BJ (cell line): Measurements from ENCODE around the gene COA4. TPM values are rescaled to one million over a fixed set of nuclear protein-coding genes. Genes with fewer than 3 reads are reported as not detected.

ENCODE experiments used
- CTCF ChIA-PET: fragments of 350-600 bp; formaldehyde crosslinking; extraction: SDS; loops from one replicate; lab custom pipeline; 2021; ENCODE audit warnings: antibody characterized with exemption, inconsistent platforms; lab: Yijun Ruan, JAX
- POLR2A ChIA-PET: fragments of 300-600 bp; sonication (Branson Sonifier 250); formaldehyde crosslinking; extraction: SDS; loops from one replicate; lab custom pipeline; 2021; ENCODE audit warnings: antibody characterized with exemption; lab: Charles Lee
- DNase-seq: peaks from one replicate; pipeline ENCODE4 v3.0.0-alpha.2; 2011; ENCODE audit warnings: low read depth
- H3K27me3 ChIP-seq: 2 replicates; pipeline ENCODE4 v1.6.0; 2011; ENCODE audit warnings: low read length; ENCODE audit not compliant: control insufficient read depth, insufficient read depth
- H3K36me3 ChIP-seq: 2 replicates; pipeline ENCODE4 v1.5.1; 2011; ENCODE audit warnings: low read length; ENCODE audit not compliant: control insufficient read depth, insufficient read depth
- H3K4me3 ChIP-seq: 2 replicates; pipeline ENCODE4 v1.5.1; 2011; ENCODE audit warnings: low read depth, mild to moderate bottlenecking, control low read depth, low read length
- CTCF ChIP-seq: IDR thresholded peaks from 2 replicates; pipeline ENCODE4 v1.5.1; 2011; ENCODE audit warnings: low read depth, mild to moderate bottlenecking, control low read depth, inconsistent platforms, low read length, moderate library complexity; ENCODE audit not compliant: insufficient read depth
- polyA plus RNA-seq: library from polyadenylated mRNA; depleted of rRNA; stranded (reverse); fragments of >200 nt; gene quantifications from 2 replicates; pipeline ENCODE4 v1.2.3, GENCODE V29; 2011

The COA4 gene
- polyA plus RNA-seq, 1 experiment, result 62.5 TPM

GRCh38 chr11:73912026-73912425 lies 35.4 kb upstream of the COA4 start:
- peaks cover 3% of the 10 kb centered on the region for H3K36me3 ChIP-seq
- DNase-seq, result no peak
- ChIA-PET CTCF (interaction anchor here (1.2 kb wide), 1 partner anchor 12 kb away, joined by 3 read pairs; no protein-coding TSS in a partner anchor), POLR2A (interaction anchor here (0.5 kb wide), 1 partner anchor 1521 kb away, joined by 3 read pairs; no protein-coding TSS in a partner anchor)
- no peak overlapping the region for H3K4me3 ChIP-seq
- H3K27me3 ChIP-seq, result no peaks in the 10 kb centered on the region
- TF ChIP-seq CTCF, result no peak

- Histone ChIP-seq H3K27me3 (no peaks in the 10 kb centered on the region), H3K4me3 (no peak overlapping the region), H3K36me3 (no peaks in the 10 kb centered on the region; the same call in 1 of the 2 replicates)
- ChIA-PET CTCF (interaction anchor here (1.0 to 1.1 kb wide), 2 partner anchors 11 to 32 kb away, joined by 3 to 4 read pairs; no protein-coding TSS in a partner anchor), POLR2A (no interaction called here)
- no peak for TF ChIP-seq CTCF
- DNase-seq, result no peak
Observed at GRCh38 chr11:73907191-73907590, 30.5 kb upstream of the COA4 start.

- no peaks in the 10 kb centered on the region for H3K27me3 ChIP-seq
- ChIA-PET CTCF (no interaction called here), POLR2A (no interaction called here)
- no peak overlapping the region for H3K4me3 ChIP-seq
- no peak for DNase-seq
- peaks cover 2% of the 10 kb centered on the region for H3K36me3 ChIP-seq
- no peak for TF ChIP-seq CTCF
Observed at GRCh38 chr11:73902303-73902702, 25.7 kb upstream of the COA4 start.

GRCh38 chr11:73894725-73895335 lies 18.2 kb upstream of the COA4 start:
- ChIA-PET POLR2A (no interaction called here), CTCF (interaction anchor here (0.6 to 0.9 kb wide), 2 partner anchors 11 to 1513 kb away, joined by 4 to 5 read pairs; no protein-coding TSS in a partner anchor)
- Histone ChIP-seq H3K27me3 (no peaks in the 10 kb centered on the region), H3K4me3 (no peak overlapping the region), H3K36me3 (peaks cover 2% of the 10 kb centered on the region)
- no peak for TF ChIP-seq CTCF
- no peak for DNase-seq

DNA sequence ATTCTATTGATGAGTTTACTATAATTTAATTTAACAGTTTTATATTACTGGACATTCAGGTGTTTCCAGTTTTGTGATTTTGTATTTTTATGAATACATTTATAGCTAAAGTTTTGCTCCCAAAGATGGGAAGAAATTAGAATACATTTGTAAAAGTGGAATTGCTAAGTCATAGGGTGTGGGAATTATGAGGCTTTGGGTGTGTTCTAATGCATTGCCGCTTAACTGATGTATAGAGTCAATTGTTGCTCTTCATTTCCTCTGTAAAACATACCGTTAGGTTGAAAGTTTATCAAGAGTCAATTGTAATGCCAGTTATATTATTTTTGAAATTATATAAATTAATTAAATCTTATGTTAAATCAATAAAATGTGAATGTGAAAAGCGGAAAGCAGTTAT lies 16.4 kb upstream of the COA4 start:
- no peak for DNase-seq
- H3K36me3 ChIP-seq, result no peaks in the 10 kb centered on the region
- H3K4me3 ChIP-seq, result no peak overlapping the region
- no peaks in the 10 kb centered on the region for H3K27me3 ChIP-seq
- ChIA-PET POLR2A (no interaction called here), CTCF (no interaction called here)
- TF ChIP-seq CTCF, result no peak
